Panc1 (cell line): Measurements from ENCODE around the gene FXYD3. TPM values are rescaled to one million over a fixed set of nuclear protein-coding genes. Genes with fewer than 3 reads are reported as not detected.

ENCODE experiments used
- ATAC-seq: fragments of 200-7000 bp; cut with Tn5 transposase; 2 replicates; pipeline ENCODE4 v1.9.1; 2020; ENCODE audit warnings: mild to moderate bottlenecking, moderate library complexity
- BruUV-seq: library from RNA; stranded (reverse); fragments of 400-500 nt; replicated peaks from 2 replicates; lab custom pipeline; 2021; lab: Mats Ljungman, UMichigan
- CTCF ChIA-PET: fragments of 300-600 bp; sonication (Branson Sonifier 250); formaldehyde crosslinking; loops from one replicate; lab custom pipeline; 2022; ENCODE audit warnings: antibody characterized with exemption; lab: Charles Lee
- POLR2A ChIA-PET: fragments of 300-600 bp; sonication (Branson Sonifier 250); formaldehyde crosslinking; loops from one replicate; lab custom pipeline; 2022; ENCODE audit warnings: antibody characterized with exemption; lab: Charles Lee
- DNase-seq: peaks from one replicate; pipeline ENCODE4 v3.0.0-alpha.2; 2010; ENCODE audit warnings: low read depth, low spot score
- H3K27ac ChIP-seq: 2 replicates; pipeline ENCODE4 v1.5.1; 2011; ENCODE audit warnings: mild to moderate bottlenecking, low read length, inconsistent platforms
- H3K27me3 ChIP-seq: fragments of 200-500 bp; sonication (Bioruptor generic); 2 replicates; pipeline ENCODE4 v1.6.0; 2014; ENCODE audit warnings: low read length, inconsistent platforms; ENCODE audit not compliant: control insufficient read depth, insufficient read depth
- H3K36me3 ChIP-seq: fragments of 200-500 bp; sonication (Bioruptor generic); 2 replicates; pipeline ENCODE4 v1.5.1; 2014; ENCODE audit warnings: inconsistent platforms, mild to moderate bottlenecking, low read length, moderate library complexity; ENCODE audit not compliant: control insufficient read depth, insufficient read depth
- H3K4me1 ChIP-seq: 2 replicates; pipeline ENCODE4 v1.5.1; 2011; ENCODE audit warnings: inconsistent platforms, mild to moderate bottlenecking, low read length, moderate library complexity; ENCODE audit not compliant: control insufficient read depth, insufficient read depth
- H3K4me3 ChIP-seq, 2 experiments: 2 replicates each; pipeline ENCODE4 v1.5.1; 2011 to 2012; ENCODE audit warnings: low read depth in 2 of 2, low read length in 2 of 2, mild to moderate bottlenecking in 2 of 2, inconsistent platforms in 1 of 2, moderate library complexity in 1 of 2
- H3K9me3 ChIP-seq: fragments of 200-500 bp; sonication (Bioruptor generic); 2 replicates; pipeline ENCODE4 v1.5.1; 2014; ENCODE audit warnings: low read depth, mild to moderate bottlenecking, inconsistent platforms, low read length, moderate library complexity; ENCODE audit not compliant: control insufficient read depth, insufficient read depth
- POLR2AphosphoS5 ChIP-seq: IDR thresholded peaks from 2 replicates; pipeline ENCODE4 v1.6.1; 2012; ENCODE audit warnings: mild to moderate bottlenecking, low read depth, low read length, moderate library complexity
- SIN3A ChIP-seq: IDR thresholded peaks from 2 replicates; pipeline ENCODE4 v1.6.1; 2012; ENCODE audit warnings: low read depth, mild to moderate bottlenecking, low read length, moderate library complexity, borderline replicate concordance; ENCODE audit not compliant: insufficient read depth
- TCF7L2 ChIP-seq: IDR thresholded peaks from 2 replicates; pipeline ENCODE4 v1.6.1; 2011; ENCODE audit warnings: mild to moderate bottlenecking, low read depth, low read length, inconsistent platforms
- in situ Hi-C: cut with HindIII; loops from 2 replicates; pipeline ENCODE4 v1.10.0; 2016; ENCODE audit warnings: low sequenced_read_pairs, low pct_unique_long_range_greater_than_20kb
- intact Hi-C: fragments of 100-400 bp; cut with micrococcal nuclease; formaldehyde crosslinking; loops from one replicate; pipeline ENCODE4 v1.10.0; 2022; ENCODE audit not compliant: unreplicated experiment
- total RNA-seq: library from RNA; stranded (reverse); gene quantifications from one replicate; pipeline ENCODE4 v1.2.1, GENCODE V29; 2021; ENCODE audit not compliant: unreplicated experiment
- TF ChIP-seq, protein P1 (sequence below), 2 experiments: IDR thresholded peaks; 2 replicates each; pipeline ENCODE4 v1.6.1; 2011 to 2012; ENCODE audit warnings: low read depth in 2 of 2, control low read depth in 1 of 2, low read length in 1 of 2, mild to moderate bottlenecking in 1 of 2, moderate library complexity in 1 of 2; ENCODE audit not compliant: insufficient read depth in 1 of 2
- TF ChIP-seq, protein P2 (sequence below): fragments of 450-650 bp; IDR thresholded peaks from 2 replicates; pipeline ENCODE4 v1.5.1; 2017; ENCODE audit warnings: mild to moderate bottlenecking

Gene FXYD3
- total RNA-seq, 1 experiment from 2014 or later, result not detected

DNA sequence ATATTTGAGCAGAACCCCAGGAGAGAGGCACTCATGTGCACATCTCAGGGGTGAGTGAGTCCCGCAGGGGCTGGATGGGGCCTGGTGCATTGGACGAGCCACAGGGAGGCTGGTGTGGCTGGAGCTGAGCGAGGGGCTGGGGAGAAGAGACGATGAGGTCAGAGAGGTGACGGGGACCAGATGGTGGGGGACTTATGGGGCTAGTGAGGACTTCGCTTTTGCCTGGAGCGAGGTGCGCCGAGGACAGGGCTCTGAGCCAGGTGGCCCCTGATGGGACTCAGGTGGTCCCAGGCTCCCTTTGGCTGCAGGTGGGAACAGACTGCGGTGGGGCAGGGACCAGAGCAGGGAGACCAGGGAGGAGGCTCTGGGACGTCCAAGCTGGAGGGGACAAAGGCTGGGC is 6.9 kb upstream of the FXYD3 start:
- ATAC-seq, result no peak
- no peak overlapping the region for H3K27ac ChIP-seq
- H3K9me3 ChIP-seq, result no peaks in the 10 kb centered on the region
- TF ChIP-seq POLR2AphosphoS5, result no peak
- TF ChIP-seq, protein P1, sequence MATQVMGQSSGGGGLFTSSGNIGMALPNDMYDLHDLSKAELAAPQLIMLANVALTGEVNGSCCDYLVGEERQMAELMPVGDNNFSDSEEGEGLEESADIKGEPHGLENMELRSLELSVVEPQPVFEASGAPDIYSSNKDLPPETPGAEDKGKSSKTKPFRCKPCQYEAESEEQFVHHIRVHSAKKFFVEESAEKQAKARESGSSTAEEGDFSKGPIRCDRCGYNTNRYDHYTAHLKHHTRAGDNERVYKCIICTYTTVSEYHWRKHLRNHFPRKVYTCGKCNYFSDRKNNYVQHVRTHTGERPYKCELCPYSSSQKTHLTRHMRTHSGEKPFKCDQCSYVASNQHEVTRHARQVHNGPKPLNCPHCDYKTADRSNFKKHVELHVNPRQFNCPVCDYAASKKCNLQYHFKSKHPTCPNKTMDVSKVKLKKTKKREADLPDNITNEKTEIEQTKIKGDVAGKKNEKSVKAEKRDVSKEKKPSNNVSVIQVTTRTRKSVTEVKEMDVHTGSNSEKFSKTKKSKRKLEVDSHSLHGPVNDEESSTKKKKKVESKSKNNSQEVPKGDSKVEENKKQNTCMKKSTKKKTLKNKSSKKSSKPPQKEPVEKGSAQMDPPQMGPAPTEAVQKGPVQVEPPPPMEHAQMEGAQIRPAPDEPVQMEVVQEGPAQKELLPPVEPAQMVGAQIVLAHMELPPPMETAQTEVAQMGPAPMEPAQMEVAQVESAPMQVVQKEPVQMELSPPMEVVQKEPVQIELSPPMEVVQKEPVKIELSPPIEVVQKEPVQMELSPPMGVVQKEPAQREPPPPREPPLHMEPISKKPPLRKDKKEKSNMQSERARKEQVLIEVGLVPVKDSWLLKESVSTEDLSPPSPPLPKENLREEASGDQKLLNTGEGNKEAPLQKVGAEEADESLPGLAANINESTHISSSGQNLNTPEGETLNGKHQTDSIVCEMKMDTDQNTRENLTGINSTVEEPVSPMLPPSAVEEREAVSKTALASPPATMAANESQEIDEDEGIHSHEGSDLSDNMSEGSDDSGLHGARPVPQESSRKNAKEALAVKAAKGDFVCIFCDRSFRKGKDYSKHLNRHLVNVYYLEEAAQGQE (IDR thresholded peaks at IDR 0.05; ENCODE audit: insufficient read depth in 1 of 2, low read depth in 2 of 2, low read length in 1 of 2), result no peak
- no peak for TF ChIP-seq TCF7L2
- TF ChIP-seq SIN3A, result no peak
- TF ChIP-seq, protein P2, sequence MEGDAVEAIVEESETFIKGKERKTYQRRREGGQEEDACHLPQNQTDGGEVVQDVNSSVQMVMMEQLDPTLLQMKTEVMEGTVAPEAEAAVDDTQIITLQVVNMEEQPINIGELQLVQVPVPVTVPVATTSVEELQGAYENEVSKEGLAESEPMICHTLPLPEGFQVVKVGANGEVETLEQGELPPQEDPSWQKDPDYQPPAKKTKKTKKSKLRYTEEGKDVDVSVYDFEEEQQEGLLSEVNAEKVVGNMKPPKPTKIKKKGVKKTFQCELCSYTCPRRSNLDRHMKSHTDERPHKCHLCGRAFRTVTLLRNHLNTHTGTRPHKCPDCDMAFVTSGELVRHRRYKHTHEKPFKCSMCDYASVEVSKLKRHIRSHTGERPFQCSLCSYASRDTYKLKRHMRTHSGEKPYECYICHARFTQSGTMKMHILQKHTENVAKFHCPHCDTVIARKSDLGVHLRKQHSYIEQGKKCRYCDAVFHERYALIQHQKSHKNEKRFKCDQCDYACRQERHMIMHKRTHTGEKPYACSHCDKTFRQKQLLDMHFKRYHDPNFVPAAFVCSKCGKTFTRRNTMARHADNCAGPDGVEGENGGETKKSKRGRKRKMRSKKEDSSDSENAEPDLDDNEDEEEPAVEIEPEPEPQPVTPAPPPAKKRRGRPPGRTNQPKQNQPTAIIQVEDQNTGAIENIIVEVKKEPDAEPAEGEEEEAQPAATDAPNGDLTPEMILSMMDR, result no peak
- DNase-seq, result no peak
- no peaks in the 10 kb centered on the region for H3K36me3 ChIP-seq
- in situ Hi-C loops, result no loop called here
- ChIA-PET POLR2A (no interaction called here), CTCF (interaction anchor here (0.7 kb wide), 1 partner anchor 39 kb away, joined by 5 read pairs; no protein-coding TSS in a partner anchor)
- no peaks in the 10 kb centered on the region for H3K4me1 ChIP-seq
- H3K4me3 ChIP-seq, result no peak overlapping the region
- intact Hi-C loops, result no loop called here
- no TSS peak for BruUV-seq
- H3K27me3 ChIP-seq, result no peaks in the 10 kb centered on the region

DNA sequence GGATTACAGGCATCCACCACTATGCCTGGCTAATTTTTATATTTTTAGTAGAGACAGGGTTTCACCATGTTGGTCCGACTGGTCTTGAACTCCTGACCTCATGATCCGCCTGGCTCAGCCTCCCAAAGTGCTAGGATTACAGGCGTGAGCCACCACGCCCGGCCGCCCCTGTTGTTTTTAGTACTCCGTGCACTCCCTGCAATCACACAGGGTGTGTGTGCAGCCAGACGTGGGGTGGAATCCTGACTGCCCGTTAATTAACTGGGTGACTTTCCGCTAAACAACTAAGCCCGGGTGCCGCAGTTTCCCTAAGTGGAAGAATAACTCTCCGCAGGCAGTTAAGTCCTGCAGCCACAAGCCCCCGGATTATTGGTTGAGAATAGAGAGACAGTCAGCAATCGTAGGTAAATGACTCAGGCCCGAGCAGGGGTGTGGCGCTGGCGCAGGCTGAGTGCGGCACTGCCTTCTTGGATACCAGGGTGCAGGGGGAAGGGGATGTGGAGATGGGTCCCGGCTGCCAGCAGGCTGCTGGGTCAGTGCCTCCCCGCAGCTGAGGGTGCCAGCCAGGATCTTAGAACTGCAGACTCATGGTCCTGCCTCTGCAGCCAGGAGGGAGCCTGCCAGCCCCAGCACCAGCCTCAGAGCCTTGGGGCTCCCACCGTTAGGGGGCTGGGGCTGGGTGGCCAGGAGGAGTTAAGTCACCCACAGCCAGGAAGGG is 6.1 kb upstream of the FXYD3 start:
- no TSS peak for BruUV-seq
- Histone ChIP-seq H3K9me3 (no peaks in the 10 kb centered on the region), H3K36me3 (no peaks in the 10 kb centered on the region), H3K4me3 (no peak overlapping the region), H3K4me1 (no peaks in the 10 kb centered on the region), H3K27me3 (no peaks in the 10 kb centered on the region), H3K27ac (no peak overlapping the region)
- in situ Hi-C loops, result no loop called here
- intact Hi-C loops, result no loop called here
- DNase-seq (no peak), ATAC-seq (peak; percentile 19; the same call in 1 of the 2 replicates)
- TF ChIP-seq, protein P1 (IDR thresholded peaks at IDR 0.05; ENCODE audit: insufficient read depth in 1 of 2, low read depth in 2 of 2, low read length in 1 of 2), result no peak
- TF ChIP-seq, protein P2, result no peak
- TF ChIP-seq SIN3A (no peak), POLR2AphosphoS5 (no peak), TCF7L2 (no peak)
- ChIA-PET CTCF (no interaction called here), POLR2A (no interaction called here)
